HG03135 (cell line): Measurements from ENCODE around the gene MEFV.
"Not testable (repeated sequence)": the region's sequence is repeated elsewhere in the genome, so short reads cannot be mapped to it uniquely, and the experiment has no call there.

Source experiments
- ATAC-seq: cut with Tn5 transposase; IDR thresholded peaks from one replicate; pipeline ENCODE4 v1.9.1; 2021; ENCODE audit warnings: mild to moderate bottlenecking, moderate library complexity; ENCODE audit not compliant: unreplicated experiment

MEFV gene, protein sequence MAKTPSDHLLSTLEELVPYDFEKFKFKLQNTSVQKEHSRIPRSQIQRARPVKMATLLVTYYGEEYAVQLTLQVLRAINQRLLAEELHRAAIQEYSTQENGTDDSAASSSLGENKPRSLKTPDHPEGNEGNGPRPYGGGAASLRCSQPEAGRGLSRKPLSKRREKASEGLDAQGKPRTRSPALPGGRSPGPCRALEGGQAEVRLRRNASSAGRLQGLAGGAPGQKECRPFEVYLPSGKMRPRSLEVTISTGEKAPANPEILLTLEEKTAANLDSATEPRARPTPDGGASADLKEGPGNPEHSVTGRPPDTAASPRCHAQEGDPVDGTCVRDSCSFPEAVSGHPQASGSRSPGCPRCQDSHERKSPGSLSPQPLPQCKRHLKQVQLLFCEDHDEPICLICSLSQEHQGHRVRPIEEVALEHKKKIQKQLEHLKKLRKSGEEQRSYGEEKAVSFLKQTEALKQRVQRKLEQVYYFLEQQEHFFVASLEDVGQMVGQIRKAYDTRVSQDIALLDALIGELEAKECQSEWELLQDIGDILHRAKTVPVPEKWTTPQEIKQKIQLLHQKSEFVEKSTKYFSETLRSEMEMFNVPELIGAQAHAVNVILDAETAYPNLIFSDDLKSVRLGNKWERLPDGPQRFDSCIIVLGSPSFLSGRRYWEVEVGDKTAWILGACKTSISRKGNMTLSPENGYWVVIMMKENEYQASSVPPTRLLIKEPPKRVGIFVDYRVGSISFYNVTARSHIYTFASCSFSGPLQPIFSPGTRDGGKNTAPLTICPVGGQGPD

DNA sequence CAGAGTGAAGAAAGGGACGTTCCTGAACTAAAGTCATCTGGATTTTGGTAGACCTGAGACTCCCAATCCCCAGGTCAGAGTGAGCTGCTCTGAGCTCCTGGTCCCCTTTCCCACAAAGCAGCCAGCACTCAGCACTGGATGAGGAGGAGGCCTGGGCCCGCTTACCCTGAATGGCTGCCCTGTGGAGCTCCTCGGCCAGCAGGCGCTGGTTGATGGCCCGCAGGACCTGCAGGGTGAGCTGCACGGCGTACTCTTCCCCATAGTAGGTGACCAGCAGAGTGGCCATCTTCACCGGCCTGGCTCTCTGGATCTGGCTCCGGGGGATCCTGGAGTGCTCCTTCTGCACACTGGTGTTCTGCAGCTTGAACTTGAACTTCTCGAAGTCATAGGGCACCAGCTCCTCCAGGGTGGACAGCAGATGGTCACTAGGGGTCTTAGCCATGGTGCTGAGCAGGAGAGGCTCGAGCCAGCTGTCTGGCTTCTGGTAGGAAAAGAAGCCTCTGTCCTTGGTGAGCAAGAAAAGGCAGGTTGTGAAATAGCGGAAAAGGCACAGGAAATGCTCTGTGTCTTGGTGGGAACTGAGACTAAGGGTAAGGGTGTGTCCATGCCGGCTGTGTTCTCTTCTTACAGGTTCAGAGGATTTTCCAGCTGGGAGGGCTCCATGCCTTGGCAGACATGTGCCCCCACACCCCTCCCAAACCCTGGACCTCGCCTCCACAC lies at the start of gene MEFV:
TSS of gene MEFV (minus strand) at position 488 of the 720 bp plus-strand sequence. CDS start at position 442, 46 bp downstream.
- no peak for ATAC-seq

DNA sequence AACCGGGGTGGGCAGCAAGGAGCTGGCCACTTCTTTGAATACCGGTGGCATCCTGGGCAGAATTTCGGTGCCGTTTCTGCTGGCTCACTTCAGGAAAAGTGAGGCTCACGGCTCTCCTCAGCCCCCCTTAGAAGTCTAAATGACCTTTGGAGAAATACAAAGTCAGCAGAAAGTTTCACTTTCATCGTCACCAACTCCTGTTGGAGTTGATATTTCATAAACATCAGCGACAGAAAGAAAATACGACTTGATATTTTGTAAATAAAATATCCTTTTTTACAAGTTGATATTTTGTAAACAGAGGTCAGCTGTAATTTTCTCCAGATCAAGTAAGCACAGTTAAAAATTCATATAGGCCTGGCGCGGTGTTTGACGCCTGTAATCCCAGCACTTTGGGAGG lies 49.6 kb upstream of the MEFV start:
- ATAC-seq: no peak

DNA sequence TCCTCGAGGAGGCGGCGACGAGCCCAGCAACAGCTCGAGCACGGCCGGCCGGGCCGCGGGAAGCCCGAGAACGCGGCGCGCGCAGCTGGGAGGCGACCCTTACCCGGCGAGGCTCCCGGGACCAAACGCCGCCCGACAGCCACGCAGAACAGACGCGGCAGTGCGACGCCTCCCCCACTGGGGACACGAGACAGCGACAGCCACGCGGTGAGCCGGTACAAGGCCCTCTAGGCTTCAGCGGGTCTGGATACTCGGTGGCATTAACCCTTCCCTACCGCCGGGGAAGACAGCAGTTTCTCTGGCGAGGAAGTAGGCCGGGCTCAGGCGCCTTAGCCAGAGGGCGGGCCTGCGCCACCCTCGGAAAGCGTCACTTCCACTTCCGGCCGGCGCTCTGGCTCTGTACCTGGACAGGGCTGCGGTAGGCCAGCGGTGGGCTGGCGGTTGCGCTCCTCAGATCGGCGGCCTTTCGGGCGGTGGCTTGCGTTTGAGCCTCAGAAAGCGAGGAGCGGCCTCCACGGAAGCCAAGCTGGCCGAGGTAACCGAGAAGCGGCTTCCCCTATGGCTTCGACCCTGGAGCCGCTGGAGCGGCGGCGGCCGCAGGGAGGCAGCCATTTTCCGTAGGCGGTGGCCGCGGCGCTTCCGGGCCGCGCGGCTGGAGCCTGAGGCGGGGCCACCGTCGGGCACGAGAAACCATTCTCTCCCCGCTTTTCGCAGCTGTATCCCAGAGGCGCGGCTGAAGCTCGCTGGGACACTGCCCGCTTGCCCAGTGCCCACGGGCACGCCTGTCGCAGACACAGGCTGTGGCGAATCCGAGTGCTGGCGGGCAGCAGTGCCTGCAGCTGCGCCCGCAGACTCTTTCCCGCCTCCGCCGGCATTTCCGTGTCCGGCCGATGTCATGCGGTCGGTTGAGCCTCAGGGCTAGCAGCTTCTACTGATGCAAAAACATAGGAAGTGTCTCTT lies 49.0 kb upstream of the MEFV start, which contains the start of the genes TIGD7 and ZNF75A:
TSS of gene TIGD7 (minus strand) at position 322 of the 960 bp plus-strand sequence. CDS start 4,816 bp downstream, outside the sequence.
TSS of gene ZNF75A (plus strand) at position 389 of the 960 bp plus-strand sequence. CDS start 2,932 bp downstream, outside the sequence.
- peak; percentile 95 for ATAC-seq

DNA sequence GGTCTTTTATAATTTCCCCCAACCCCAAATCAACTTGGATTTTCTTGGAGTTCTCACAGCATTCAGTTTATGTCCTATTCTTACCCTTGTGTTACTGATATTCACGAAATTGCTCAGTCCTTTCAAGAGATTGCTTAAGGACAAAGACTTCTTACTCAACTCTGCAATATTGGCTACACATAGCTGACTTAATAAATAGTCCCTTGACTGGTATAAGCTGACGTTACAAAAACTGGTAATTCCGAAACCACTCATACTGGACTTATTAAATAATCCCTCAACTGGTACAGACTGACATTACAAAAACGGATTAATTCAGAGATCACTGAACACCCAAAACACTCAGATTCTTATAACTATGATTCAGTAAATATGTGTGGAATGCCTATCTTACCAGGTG lies 47.9 kb upstream of the MEFV start:
- ATAC-seq: no peak

DNA sequence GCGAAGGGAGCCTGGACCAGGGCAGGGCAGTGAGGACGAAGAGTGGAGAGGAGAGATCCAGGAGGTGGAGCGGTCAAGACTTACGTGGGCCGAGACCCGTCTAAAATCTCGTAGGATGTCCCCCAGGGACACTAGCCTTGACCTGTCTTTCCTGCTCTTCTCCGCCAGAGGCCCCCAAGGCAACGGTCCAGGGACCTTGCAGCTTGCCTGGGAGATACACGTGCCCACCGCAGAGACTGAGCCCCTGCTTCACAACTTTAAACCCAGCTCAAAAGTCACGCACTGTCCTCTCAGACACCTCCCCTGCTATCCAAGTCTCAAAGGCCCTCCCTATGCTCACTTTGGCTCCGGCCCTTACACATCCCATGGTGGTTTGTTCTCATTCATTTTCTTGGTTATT lies 39.4 kb upstream of the MEFV start:
- no peak for ATAC-seq

DNA sequence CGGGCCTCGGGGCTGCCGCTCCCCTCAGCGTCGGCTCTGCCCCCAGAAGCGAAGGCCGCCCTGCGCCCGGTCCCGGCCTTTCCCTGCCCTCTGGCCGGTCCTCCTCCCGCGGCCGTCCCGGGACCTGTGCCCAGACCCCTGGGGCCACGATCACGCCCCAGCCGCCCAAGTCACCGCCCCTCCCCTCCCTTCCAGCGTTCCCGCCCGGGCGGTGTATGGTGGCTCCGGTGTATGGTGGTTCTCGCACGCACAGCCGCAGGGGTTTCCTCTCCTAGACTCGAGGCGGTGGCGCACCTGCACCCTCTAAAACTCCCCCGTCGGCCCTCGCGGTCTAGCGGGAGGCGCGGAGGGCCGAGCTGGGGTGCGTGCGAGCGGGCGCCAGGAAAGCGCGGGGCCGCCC lies 38.8 kb upstream of the MEFV start:
- no peak for ATAC-seq

DNA sequence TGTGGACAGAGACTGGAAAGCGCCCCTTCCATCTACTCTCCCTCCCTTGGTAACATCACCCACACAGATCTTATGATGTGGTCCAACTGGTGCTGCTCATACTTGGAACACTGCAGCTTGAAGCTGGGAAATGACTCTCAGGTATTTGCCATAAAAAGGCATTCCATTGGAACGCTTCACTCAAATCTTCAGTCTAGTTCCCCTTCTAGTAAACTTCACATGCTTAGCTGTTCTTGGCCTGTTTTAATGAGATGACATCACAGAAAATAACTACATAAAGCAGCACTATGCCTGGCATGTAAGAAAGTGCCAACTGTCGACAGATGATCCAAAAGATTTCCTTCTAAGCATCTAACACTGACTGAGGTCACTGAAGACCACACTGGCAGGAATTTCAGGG lies 36.2 kb upstream of the MEFV start:
- ATAC-seq: no peak

DNA sequence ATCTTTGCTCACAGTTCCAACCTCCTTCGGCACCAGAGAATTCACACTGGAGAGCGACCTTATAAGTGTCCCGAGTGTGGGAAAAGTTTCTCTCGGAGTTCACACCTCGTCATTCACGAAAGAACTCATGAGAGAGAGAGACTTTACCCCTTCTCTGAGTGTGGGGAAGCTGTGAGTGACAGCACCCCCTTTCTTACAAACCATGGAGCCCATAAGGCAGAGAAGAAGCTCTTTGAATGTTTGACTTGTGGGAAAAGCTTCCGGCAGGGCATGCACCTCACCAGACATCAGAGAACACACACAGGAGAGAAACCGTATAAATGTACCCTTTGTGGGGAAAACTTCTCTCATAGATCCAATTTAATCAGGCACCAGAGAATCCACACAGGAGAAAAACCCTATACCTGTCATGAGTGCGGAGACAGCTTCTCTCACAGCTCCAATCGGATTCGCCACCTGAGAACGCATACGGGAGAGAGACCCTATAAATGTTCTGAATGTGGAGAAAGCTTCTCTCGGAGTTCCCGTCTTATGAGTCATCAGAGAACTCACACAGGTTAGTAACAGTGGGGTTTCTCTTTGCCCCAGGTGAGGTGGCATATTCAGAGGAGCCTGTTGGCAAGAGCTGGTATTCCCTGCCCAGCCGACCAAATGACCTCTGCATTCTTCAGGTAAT lies 33.7 kb upstream of the MEFV start:
- no peak for ATAC-seq

DNA sequence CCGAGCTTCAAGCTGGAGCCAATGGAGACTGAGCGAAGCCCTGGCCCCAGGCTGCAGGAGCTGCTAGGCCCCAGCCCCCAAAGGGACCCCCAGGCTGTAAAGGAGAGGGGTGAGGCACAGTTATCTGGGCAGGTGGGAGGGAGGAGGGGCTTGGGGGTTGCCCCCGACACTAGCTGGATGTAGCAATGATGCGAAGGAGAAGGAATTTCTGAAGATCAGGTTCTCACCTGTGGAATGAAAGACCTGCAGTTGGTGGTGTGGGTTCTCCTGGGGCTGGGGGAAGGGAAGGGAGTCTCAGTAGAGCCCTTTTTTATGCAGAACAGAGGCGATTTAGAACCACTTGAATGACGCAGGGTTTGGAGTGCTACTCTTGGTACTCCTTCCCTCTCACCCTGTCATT lies 28.7 kb upstream of the MEFV start:
- ATAC-seq: no peak

DNA sequence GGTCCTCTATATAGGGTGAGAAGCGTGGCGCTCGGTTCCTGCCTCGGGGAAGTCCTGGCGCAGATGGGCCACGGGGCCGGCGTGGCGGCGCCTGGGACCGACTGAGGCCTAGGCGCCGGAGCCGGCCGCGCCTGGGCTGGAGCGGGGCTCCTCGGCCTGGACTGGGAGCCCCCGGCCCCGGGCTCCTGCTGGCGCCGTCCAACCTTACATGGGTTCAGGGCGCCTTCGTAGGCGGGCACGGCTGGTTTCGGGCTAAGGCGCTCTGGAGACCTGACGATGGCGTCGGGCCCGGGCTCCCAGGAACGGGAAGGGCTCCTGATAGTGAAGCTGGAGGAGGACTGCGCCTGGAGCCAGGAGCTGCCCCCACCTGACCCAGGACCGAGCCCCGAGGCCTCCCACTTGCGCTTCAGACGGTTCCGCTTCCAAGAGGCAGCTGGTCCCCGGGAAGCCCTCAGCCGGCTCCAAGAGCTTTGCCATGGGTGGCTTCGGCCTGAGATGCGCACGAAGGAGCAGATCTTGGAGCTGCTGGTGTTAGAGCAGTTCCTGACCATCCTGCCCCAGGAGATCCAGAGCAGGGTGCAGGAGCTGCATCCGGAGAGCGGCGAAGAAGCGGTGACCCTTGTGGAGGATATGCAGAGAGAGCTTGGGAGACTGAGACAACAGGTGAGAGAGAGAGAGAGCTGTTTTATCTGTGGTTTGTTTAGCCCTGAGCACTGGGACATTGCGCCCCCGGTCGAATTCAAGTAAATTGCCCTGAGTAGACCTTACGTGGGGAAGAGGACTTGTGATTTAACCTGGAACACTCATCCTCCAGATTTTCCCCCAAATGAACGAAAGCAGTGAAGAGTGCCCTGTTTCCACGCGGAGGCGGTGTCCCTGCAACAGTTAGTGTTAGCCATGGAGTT lies 27.4 kb upstream of the MEFV start:
- no peak for ATAC-seq

DNA sequence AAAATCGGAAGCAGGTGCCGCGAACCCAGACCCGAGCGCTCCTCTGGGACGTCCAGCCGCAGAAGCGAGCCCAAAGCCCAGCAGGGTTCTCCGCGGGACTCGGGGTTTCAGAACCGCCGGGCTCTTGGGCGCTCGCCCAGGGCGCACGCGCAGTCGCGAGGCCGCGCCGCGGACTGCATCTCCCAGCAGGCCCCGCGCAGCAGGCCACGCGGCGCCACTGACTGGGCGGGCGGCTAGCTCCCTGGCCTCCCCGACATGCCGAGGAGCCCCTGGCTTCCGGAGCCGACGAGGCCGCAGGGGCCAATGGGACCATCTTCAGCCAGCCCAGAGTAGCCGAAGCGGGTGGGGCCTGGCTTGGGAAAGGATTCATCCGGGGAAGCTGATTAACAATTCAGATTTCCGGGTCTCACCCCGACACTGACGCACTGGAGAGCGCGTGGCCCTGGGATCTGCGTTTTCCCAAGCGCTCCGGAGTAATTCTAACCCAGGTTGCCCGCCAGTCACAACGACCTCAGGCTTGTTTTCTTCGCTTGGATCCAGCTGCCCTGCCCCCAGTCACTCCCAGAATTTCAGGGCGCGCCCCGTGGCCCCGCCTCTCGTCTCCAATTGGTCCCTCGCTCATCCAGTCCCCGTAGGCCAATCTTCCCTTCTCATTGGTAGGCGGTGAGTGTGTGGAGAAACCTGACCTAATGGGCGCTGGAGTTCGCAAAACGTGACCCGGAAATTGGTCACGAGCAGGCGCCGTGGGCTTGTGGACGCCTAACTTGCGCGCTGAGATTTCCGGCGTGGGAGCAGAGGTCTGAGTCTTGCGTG lies 26.5 kb upstream of the MEFV start, which contains the start of gene ZNF263:
TSS of gene ZNF263 (plus strand) at position 762 of the 813 bp plus-strand sequence. CDS start 328 bp downstream, outside the sequence.
- ATAC-seq: peak; percentile 81

DNA sequence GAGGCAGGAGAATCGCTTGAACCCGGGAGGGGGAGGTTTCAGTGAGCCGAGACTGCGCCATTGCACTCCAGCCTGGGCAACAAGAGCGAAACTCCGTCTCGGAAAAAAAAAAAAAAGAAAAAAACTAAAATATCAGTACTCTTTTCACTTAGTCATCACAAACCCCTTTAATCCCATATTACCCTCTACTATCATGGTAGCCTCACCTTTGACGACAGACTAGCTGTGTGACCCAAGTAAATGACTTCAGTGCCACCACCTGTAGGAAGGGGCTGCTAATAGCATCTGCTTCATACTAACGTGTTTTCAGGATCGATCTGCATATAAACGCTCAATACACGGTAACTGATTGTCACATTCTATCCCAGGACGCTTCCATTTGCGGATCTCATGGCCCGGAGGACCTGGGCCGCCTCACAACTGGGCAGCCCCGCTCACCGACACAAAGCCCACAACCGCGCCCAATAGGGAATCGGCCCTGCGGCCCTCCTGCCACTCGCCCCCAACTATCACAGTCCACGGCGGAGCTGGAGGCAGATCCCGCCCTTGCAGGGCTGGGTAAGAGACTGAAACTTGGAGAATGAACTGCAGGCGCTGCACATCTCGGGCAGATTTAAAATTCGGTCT lies 25.8 kb upstream of the MEFV start:
- peak; percentile 32 for ATAC-seq

DNA sequence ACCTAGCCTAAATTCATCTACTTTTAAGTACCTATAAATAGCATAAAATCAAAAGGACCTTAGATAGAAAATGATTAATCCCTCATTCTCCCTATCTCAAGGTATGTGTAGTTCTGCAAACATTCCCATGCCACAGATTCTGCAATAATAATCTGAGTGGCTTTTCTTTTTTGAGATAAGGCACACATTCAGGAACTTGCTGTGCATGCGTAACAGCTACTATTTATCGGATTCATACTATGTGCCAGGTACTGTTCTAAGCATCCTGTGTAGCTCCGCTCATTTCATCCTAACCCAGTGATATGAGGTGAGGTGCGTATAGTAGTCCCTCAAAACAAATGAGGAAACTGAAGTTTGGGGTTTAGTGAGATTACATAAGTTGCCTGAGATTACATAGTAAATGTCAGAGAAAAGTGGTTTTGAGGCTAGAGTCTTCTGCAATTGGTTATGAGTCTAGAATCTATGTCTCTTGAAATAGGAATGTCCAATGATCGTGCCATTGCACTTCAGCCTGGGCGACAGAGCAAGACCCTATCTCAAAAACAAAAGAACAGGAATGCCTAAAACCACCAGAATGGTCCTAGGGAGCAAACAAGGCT lies 24.9 kb upstream of the MEFV start:
- no peak for ATAC-seq

DNA sequence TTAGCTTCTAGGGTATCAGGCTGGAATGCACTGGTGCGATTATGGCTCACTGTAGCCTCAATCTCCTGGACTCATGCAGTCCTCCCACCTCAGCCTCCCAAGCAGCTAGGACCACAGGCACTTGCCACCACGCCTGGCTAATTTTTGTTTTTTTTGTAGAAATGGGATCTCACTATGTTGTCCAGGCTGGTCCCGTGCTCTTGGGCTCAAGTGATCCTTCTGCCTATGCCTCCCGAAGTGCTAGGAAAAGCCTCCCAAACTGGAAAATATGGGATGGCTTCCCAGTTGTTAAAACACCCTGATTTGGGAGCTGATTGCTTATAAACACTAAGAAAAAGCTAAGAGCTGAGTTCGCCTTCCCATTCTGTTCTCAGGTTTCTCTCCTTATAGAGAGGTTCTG lies 20.2 kb upstream of the MEFV start:
- no peak for ATAC-seq

DNA sequence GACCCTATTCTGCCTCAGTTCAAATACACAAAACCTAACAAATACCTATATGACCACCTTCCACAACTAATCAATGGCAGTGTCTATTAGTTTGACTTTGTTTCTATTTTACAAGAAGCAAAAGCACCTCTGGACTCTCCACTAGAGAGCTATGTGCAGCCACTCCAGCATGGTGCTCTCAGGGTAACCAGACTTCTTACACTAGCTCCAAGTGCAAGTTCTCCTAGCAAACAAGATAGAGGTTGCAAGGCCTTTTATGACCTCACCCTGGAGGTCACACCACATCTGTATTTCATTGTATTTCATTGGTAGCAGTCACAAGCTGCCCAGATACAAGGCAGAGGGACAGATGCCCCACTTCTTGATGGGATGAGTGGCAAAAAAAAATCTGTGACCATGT lies 18.5 kb upstream of the MEFV start:
- ATAC-seq: no peak

DNA sequence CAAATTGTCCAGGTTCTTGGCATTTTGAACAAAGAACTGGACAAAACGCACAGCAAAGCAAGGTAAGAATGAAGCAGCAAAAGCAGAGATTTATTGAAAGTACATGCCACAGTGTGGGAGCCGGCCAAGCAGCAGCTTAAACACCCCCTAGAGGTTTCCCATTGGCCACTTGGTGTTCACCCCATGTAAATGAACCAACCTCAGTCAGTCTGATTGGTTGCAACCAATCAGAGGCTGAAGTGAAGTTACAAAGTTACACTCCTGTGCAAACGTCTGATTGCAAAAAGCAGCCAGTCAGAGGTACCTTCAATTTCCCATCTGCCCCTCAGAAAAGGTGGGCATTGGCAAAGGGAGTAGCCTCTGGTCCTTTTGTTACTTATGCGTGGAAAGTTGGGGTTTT lies 18.1 kb upstream of the MEFV start:
- no peak for ATAC-seq

DNA sequence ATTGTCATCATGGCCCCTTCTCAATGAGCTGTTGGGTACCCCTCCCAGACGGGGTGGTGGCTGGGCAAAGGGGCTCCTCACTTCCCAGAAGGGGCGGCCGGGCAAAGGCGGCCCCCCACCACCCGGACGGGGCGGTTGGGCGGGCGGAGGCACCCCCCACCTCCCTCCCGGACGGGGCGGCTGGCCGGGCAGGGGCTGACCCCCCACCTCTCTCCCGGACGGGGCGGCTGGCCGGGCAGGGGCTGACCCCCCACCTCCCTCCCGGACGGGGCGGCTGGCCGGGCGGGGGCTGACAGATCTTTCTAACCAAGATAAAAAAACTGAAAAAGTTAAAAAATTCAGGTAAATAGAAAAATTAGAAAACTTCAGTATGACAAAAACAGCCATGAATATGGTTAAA lies 14.8 kb upstream of the MEFV start:
- not testable (repeated sequence) for ATAC-seq
